HepG2 (cell line): ENCODE data around the gene VPS52. TPM values are rescaled to one million over a fixed set of nuclear protein-coding genes. Genes with fewer than 3 reads are reported as not detected.

ENCODE experiments used
- CBX1 ChIP-seq: IDR thresholded peaks from one replicate; pipeline ENCODE4 v1.6.1; 2016; ENCODE audit warnings: antibody characterized with exemption, low read depth
- JARID2 ChIP-seq: sonication (generic); formaldehyde crosslinking; IDR thresholded peaks from 2 replicates; pipeline ENCODE4 v1.8.1; 2023; ENCODE audit warnings: missing genetic modification reagents, inconsistent platforms; ENCODE audit not compliant: insufficient replicate concordance
- LRRFIP1 ChIP-seq: sonication (generic); formaldehyde crosslinking; conservative IDR thresholded peaks from 2 replicates; pipeline ENCODE4 v1.4.0; 2020; ENCODE audit warnings: missing genetic modification reagents
- MXD1 ChIP-seq: sonication (generic); formaldehyde crosslinking; IDR thresholded peaks from 2 replicates; pipeline ENCODE4 v1.4.0; 2020; ENCODE audit warnings: mild to moderate bottlenecking, missing genetic modification reagents
- PRDM15 ChIP-seq: sonication (generic); formaldehyde crosslinking; IDR thresholded peaks from 2 replicates; pipeline ENCODE4 v1.4.0; 2020; ENCODE audit warnings: missing genetic modification reagents
- SAP130 ChIP-seq: IDR thresholded peaks from 2 replicates; pipeline ENCODE4 v1.6.1; 2016; ENCODE audit warnings: low read depth
- TEAD3 ChIP-seq: optimal IDR thresholded peaks from 2 replicates; pipeline ENCODE3; 2016; ENCODE audit warnings: borderline replicate concordance
- ZNF432 ChIP-seq: sonication (generic); formaldehyde crosslinking; IDR thresholded peaks from 2 replicates; pipeline ENCODE4 v1.5.0; 2020; ENCODE audit warnings: missing genetic modification reagents, mild to moderate bottlenecking, borderline replicate concordance
- ZNF484 ChIP-seq: sonication (generic); formaldehyde crosslinking; IDR thresholded peaks from 2 replicates; pipeline ENCODE4 v1.5.1; 2020; ENCODE audit warnings: mild to moderate bottlenecking, low read depth, missing genetic modification reagents, borderline replicate concordance
- polyA plus RNA-seq, 8 experiments: library from polyadenylated mRNA; depleted of rRNA in 3 of 8; stranded (reverse) in 7 of 8; unstranded in 1 of 8; fragments of >200 nt; fragmentation: Illumina TruSeq in 4 of 8; extraction: Trizol in 4 of 8; gene quantifications; 2 replicates each; pipeline versions ENCODE4 v1.2.1 to v1.2.3, GENCODE V29; 2011 to 2016; ENCODE audit warnings: low read depth in 4 of 8, missing spikeins in 1 of 8, mixed read lengths in 1 of 8; ENCODE audit not compliant: insufficient read depth in 1 of 8
- total RNA-seq, 5 experiments: library from RNA; depleted of rRNA; stranded (reverse); fragments of >200 nt; fragmentation: Illumina TruSeq; extraction: Trizol; gene quantifications; 2 replicates each; pipeline ENCODE4 v1.2.3, GENCODE V29; 2016; ENCODE audit warnings: low read depth in 1 of 5

Gene VPS52
- total and polyA plus RNA-seq, 2 of the 13 experiments (the other 11 are each of a cell fraction or from before 2014, with no cell fraction given): 48.9 to 85.5 TPM

DNA sequence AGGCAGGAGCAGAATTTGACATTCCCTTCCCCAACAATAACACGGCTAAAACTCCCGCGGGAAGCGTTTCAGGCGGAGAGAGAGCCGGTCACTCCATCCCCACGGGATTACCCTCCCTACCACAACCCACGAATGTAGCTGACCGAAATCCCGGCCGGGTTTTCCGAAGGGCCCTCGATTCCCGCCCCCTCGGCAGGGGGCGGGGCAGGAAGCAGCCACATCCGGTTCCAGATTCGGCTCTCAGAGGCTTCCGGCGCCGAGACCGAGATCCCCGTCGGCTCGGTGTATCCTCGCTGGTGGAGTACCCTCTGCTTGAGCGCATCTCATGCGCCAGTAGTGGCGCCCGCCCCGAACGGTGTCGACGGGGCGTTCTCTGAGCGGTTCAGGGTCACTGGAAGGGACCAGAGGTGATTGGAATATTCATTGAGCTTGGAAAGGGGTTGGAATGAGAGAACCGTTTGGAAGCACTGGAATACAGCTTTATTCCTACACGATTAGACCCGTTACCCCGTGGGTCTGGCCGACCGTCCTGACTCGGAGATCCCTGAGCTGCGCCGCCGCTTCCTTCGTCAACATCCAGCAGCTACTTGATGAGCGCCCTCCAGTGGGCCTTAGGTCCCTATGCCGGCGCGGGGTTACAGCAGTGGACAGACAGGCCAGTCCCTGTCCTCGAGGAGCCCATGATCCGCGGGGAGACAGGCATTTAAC lies 27.7 kb upstream of the VPS52 start (continued):
- peak; percentile 99 for TF ChIP-seq PRDM15 (CRISPR knock-in tag)
- TF ChIP-seq JARID2 (CRISPR knock-in tag): no peak
- no peak for TF ChIP-seq LRRFIP1 (CRISPR knock-in tag)
- TF ChIP-seq MXD1 (CRISPR knock-in tag): peak; percentile 84
- no peak for TF ChIP-seq CBX1
- TF ChIP-seq TEAD3 (CRISPR knock-in tag): peak; percentile 32
- no peak for TF ChIP-seq ZNF432
- TF ChIP-seq ZNF484 (CRISPR knock-in tag): no peak
- TF ChIP-seq SAP130 (CRISPR knock-in tag): peak; percentile 90
